HCT116 (cell line): ENCODE results near the gene PNP. TPM values are rescaled to one million over a fixed set of nuclear protein-coding genes. Genes with fewer than 3 reads are reported as not detected.
A peak's percentile ranks its signal among the peaks of the same experiment; 100 is the strongest.

ENCODE experiments used
- ATAC-seq: fragments of 200-7000 bp; cut with Tn5 transposase; 2 replicates; pipeline ENCODE4 v1.9.1; 2020; ENCODE audit warnings: mild to moderate bottlenecking, moderate library complexity
- BruUV-seq: library from RNA; stranded (reverse); fragments of 400-500 nt; replicated peaks from 2 replicates; lab custom pipeline; 2021; lab: Mats Ljungman, UMichigan
- CTCF ChIA-PET: fragments of 300-600 bp; sonication (Branson Sonifier 250); formaldehyde crosslinking; loops from one replicate; lab custom pipeline; 2021; ENCODE audit warnings: antibody characterized with exemption; lab: Charles Lee
- POLR2A ChIA-PET: fragments of 300-600, 350-600 bp; sonication (Branson Sonifier 250); formaldehyde crosslinking; loops from one replicate; lab custom pipeline; 2021; ENCODE audit warnings: antibody characterized with exemption; lab: Charles Lee
- RAD21 ChIA-PET, 2 experiments: fragments of 300-600 bp; sonication (Branson Sonifier 250); formaldehyde crosslinking; loops; one replicate each; lab custom pipeline; 2023; ENCODE audit warnings: low total read pairs in 2 of 2; ENCODE audit not compliant: uncharacterized antibody in 2 of 2, unreplicated experiment in 2 of 2, low non-redundant PET in 1 of 2; lab: Charles Lee
- DNase-seq: peaks from one replicate; pipeline ENCODE4 v3.0.0-alpha.2; 2010; ENCODE audit warnings: low read depth, low spot score
- H2AFZ ChIP-seq: fragments of 200-600 bp; shearing (Covaris generic), sonication (generic); 2 replicates; pipeline ENCODE4 v1.6.1; 2017; ENCODE audit warnings: low read depth, mixed run types, mixed read lengths, antibody characterized with exemption, low read length; ENCODE audit not compliant: poor library complexity, severe bottlenecking
- H3K27ac ChIP-seq: 2 replicates; pipeline ENCODE4 v1.5.1; 2012; ENCODE audit warnings: low read depth, low read length
- H3K27me3 ChIP-seq: fragments of 200-600 bp; sonication (generic); 2 replicates; pipeline ENCODE4 v1.6.1; 2016; ENCODE audit warnings: mixed run types, low read length, mixed read lengths; ENCODE audit not compliant: insufficient read depth
- H3K36me3 ChIP-seq, 2 experiments: fragments of 200-500 bp in 1 of 2; fragments of 200-600 bp in 1 of 2; sonication (Bioruptor generic) in 1 of 2; sonication (generic) in 1 of 2; 2 replicates each; pipeline versions ENCODE4 v1.5.1 to v1.6.1; 2014 to 2016; ENCODE audit warnings: low read length in 2 of 2, inconsistent platforms in 1 of 2, mixed read lengths in 1 of 2, mixed run types in 1 of 2; ENCODE audit not compliant: insufficient read depth in 2 of 2, control insufficient read depth in 1 of 2
- H3K4me1 ChIP-seq, 2 experiments: fragments of 200-600 bp in 1 of 2; sonication (generic) in 1 of 2; 2 replicates each; pipeline versions ENCODE4 v1.5.1 to v1.6.1; 2012 to 2017; ENCODE audit warnings: low read length in 2 of 2, inconsistent platforms in 1 of 2, mild to moderate bottlenecking in 1 of 2, mixed read lengths in 1 of 2, mixed run types in 1 of 2, moderate library complexity in 1 of 2; ENCODE audit not compliant: insufficient read depth in 2 of 2, control insufficient read depth in 1 of 2
- H3K4me2 ChIP-seq: fragments of 200-600 bp; sonication (generic); 2 replicates; pipeline ENCODE4 v1.6.1; 2017; ENCODE audit warnings: mixed run types, low read length, mixed read lengths
- H3K4me3 ChIP-seq, 2 experiments: fragments of 200-600 bp in 1 of 2; sonication (generic) in 1 of 2; replicated peaks in 1 of 2; 2 replicates each; pipeline ENCODE4 v1.5.1; 2011 to 2016; ENCODE audit warnings: low read length in 2 of 2, control low read depth in 1 of 2, low read depth in 1 of 2, mild to moderate bottlenecking in 1 of 2, mixed read lengths in 1 of 2, mixed run types in 1 of 2
- H3K79me2 ChIP-seq: fragments of 200-600 bp; sonication (generic); 2 replicates; pipeline ENCODE4 v1.6.1; 2017; ENCODE audit warnings: mild to moderate bottlenecking, mixed run types, low read length, moderate library complexity, mixed read lengths; ENCODE audit not compliant: insufficient read depth
- H3K9ac ChIP-seq: fragments of 200-600 bp; sonication (generic); 2 replicates; pipeline ENCODE4 v1.6.1; 2016; ENCODE audit warnings: low read length, mixed read lengths
- H3K9me2 ChIP-seq: fragments of 200-600 bp; sonication (generic), shearing (Covaris generic); 2 replicates; pipeline ENCODE4 v1.6.1; 2017; ENCODE audit warnings: mixed run types, mild to moderate bottlenecking, moderate library complexity; ENCODE audit not compliant: insufficient read depth
- H3K9me3 ChIP-seq, 2 experiments: fragments of 200-500 bp in 1 of 2; fragments of 200-600 bp in 1 of 2; sonication (Bioruptor generic) in 1 of 2; sonication (generic) in 1 of 2; 2 replicates each; pipeline ENCODE4 v1.6.1; 2014 to 2017; ENCODE audit warnings: low read length in 2 of 2, mixed read lengths in 2 of 2, inconsistent platforms in 1 of 2, low read depth in 1 of 2, mild to moderate bottlenecking in 1 of 2, mixed run types in 1 of 2, moderate library complexity in 1 of 2; ENCODE audit not compliant: control insufficient read depth in 1 of 2, insufficient read depth in 1 of 2
- H4K20me1 ChIP-seq: fragments of 200-600 bp; sonication (generic), shearing (Covaris generic); 2 replicates; pipeline ENCODE4 v1.6.1; 2017; ENCODE audit warnings: mixed run types, mild to moderate bottlenecking, moderate library complexity; ENCODE audit not compliant: insufficient read depth
- CEBPB ChIP-seq: IDR thresholded peaks from 2 replicates; pipeline ENCODE4 v1.6.1; 2012; ENCODE audit warnings: low read depth
- EGR1 ChIP-seq: IDR thresholded peaks from 2 replicates; pipeline ENCODE4 v1.6.1; 2012; ENCODE audit warnings: low read depth
- EZH2 ChIP-seq: fragments of 200-600 bp; sonication (generic); IDR thresholded peaks from 2 replicates; pipeline ENCODE4 v1.6.1; 2017; ENCODE audit warnings: antibody characterized with exemption, mixed run types
- FOSL1 ChIP-seq: IDR thresholded peaks from 2 replicates; pipeline ENCODE4 v1.6.1; 2012; ENCODE audit warnings: low read depth
- JUND ChIP-seq: IDR thresholded peaks from 2 replicates; pipeline ENCODE4 v1.6.1; 2012
- POLR2A ChIP-seq: IDR thresholded peaks from 2 replicates; pipeline ENCODE4 v1.7.0; 2011; ENCODE audit warnings: borderline replicate concordance; ENCODE audit not compliant: insufficient read depth, insufficient read length; ENCODE audit errors: extremely low read depth
- POLR2AphosphoS5 ChIP-seq: IDR thresholded peaks from 2 replicates; pipeline ENCODE4 v1.6.1; 2011; ENCODE audit warnings: mild to moderate bottlenecking, low read depth, low read length, moderate library complexity
- RAD21 ChIP-seq: IDR thresholded peaks from 2 replicates; pipeline ENCODE4 v1.6.1; 2012; ENCODE audit warnings: low read depth, mild to moderate bottlenecking
- REST ChIP-seq: IDR thresholded peaks from 2 replicates; pipeline ENCODE4 v1.6.1; 2012; ENCODE audit warnings: low read depth
- SIN3A ChIP-seq: IDR thresholded peaks from 2 replicates; pipeline ENCODE4 v1.6.1; 2012; ENCODE audit warnings: low read depth
- SP1 ChIP-seq: IDR thresholded peaks from 2 replicates; pipeline ENCODE4 v1.6.1; 2012; ENCODE audit warnings: low read depth
- SRF ChIP-seq: IDR thresholded peaks from 2 replicates; pipeline ENCODE4 v1.6.1; 2012; ENCODE audit warnings: low read depth
- YY1 ChIP-seq: IDR thresholded peaks from 2 replicates; pipeline ENCODE4 v1.6.1; 2011; ENCODE audit warnings: low read length, low read depth, moderate library complexity, mild to moderate bottlenecking; ENCODE audit not compliant: insufficient replicate concordance; ENCODE audit errors: extremely low read depth
- ZFX ChIP-seq: fragments of 450-650 bp; IDR thresholded peaks from 2 replicates; pipeline ENCODE4 v1.6.1; 2017
- intact Hi-C: fragments of 100-400 bp; cut with micrococcal nuclease; formaldehyde crosslinking; loops from 2 replicates; pipeline ENCODE4 v1.10.0; 2022
- total RNA-seq: library from RNA; stranded (reverse); gene quantifications from one replicate; pipeline ENCODE4 v1.2.1, GENCODE V29; 2021; ENCODE audit not compliant: unreplicated experiment
- TF ChIP-seq, protein P1 (sequence below), 3 experiments: fragments of 200-600 bp in 1 of 3; sonication (generic) in 1 of 3; IDR thresholded peaks in 2 of 3; conservative IDR thresholded peaks in 1 of 3; 2 replicates each; pipeline ENCODE4 v1.5.1; 2012 to 2017; ENCODE audit warnings: low read depth in 2 of 3, low read length in 2 of 3, antibody characterized with exemption in 1 of 3, borderline replicate concordance in 1 of 3, control low read depth in 1 of 3, mild to moderate bottlenecking in 1 of 3, mixed read lengths in 1 of 3, mixed run types in 1 of 3, moderate library complexity in 1 of 3; ENCODE audit not compliant: insufficient read depth in 1 of 3
- TF ChIP-seq, protein P2 (sequence below): IDR thresholded peaks from 2 replicates; pipeline ENCODE4 v1.6.1; 2011; ENCODE audit warnings: mild to moderate bottlenecking, low read length, moderate library complexity; ENCODE audit not compliant: insufficient replicate concordance; ENCODE audit errors: extremely low read depth

The PNP gene
- total RNA-seq, 1 experiment from 2014 or later: 63.0 TPM

- ChIA-PET RAD21 (no interaction called here), POLR2A (no interaction called here), CTCF (no interaction called here)
- no TSS peak for BruUV-seq
- Histone ChIP-seq H3K4me1 (peaks cover 21 to 29% of the 10 kb centered on the region in 2 experiments), H3K27me3 (no peaks in the 10 kb centered on the region), H3K9me2 (no peaks in the 10 kb centered on the region), H3K27ac (0 out of 2 replicates have a peak overlapping the region, but pooled peaks have one; percentile 2), H3K9me3 (no peaks in the 10 kb centered on the region), H3K4me3 (no peak overlapping the region), H3K36me3 (peaks cover 25 to 41% of the 10 kb centered on the region in 2 experiments), H3K9ac (peak overlapping the region; percentile 93; the same call in 1 of the 2 replicates), H4K20me1 (no peaks in the 10 kb centered on the region), H3K79me2 (peaks cover 65% of the 10 kb centered on the region), H2AFZ (no peak overlapping the region), H3K4me2 (peak overlapping the region; percentile 94; the same call in 1 of the 2 replicates)
- ATAC-seq (no peak), DNase-seq (no peak)
- intact Hi-C loops: loop anchor here (1.0 kb wide), 1 partner anchor 114 kb away; the partner anchor contains the start of gene PARP2
- TF ChIP-seq EGR1: no peak
- no peak for TF ChIP-seq YY1
- no peak for TF ChIP-seq POLR2A
- TF ChIP-seq RAD21: no peak
- TF ChIP-seq SIN3A: no peak
- TF ChIP-seq SP1: no peak
- TF ChIP-seq JUND: no peak
- TF ChIP-seq, protein P1, sequence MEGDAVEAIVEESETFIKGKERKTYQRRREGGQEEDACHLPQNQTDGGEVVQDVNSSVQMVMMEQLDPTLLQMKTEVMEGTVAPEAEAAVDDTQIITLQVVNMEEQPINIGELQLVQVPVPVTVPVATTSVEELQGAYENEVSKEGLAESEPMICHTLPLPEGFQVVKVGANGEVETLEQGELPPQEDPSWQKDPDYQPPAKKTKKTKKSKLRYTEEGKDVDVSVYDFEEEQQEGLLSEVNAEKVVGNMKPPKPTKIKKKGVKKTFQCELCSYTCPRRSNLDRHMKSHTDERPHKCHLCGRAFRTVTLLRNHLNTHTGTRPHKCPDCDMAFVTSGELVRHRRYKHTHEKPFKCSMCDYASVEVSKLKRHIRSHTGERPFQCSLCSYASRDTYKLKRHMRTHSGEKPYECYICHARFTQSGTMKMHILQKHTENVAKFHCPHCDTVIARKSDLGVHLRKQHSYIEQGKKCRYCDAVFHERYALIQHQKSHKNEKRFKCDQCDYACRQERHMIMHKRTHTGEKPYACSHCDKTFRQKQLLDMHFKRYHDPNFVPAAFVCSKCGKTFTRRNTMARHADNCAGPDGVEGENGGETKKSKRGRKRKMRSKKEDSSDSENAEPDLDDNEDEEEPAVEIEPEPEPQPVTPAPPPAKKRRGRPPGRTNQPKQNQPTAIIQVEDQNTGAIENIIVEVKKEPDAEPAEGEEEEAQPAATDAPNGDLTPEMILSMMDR (IDR thresholded peaks at IDR 0.05 in 2 of 3, conservative IDR thresholded peaks at IDR 0.05 in 1 of 3; ENCODE audit: borderline replicate concordance in 1 of 3, insufficient read depth in 1 of 3, low read depth in 2 of 3, low read length in 2 of 3): no peak
- TF ChIP-seq, protein P2, sequence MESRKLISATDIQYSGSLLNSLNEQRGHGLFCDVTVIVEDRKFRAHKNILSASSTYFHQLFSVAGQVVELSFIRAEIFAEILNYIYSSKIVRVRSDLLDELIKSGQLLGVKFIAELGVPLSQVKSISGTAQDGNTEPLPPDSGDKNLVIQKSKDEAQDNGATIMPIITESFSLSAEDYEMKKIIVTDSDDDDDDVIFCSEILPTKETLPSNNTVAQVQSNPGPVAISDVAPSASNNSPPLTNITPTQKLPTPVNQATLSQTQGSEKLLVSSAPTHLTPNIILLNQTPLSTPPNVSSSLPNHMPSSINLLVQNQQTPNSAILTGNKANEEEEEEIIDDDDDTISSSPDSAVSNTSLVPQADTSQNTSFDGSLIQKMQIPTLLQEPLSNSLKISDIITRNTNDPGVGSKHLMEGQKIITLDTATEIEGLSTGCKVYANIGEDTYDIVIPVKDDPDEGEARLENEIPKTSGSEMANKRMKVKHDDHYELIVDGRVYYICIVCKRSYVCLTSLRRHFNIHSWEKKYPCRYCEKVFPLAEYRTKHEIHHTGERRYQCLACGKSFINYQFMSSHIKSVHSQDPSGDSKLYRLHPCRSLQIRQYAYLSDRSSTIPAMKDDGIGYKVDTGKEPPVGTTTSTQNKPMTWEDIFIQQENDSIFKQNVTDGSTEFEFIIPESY: no peak
- no peak for TF ChIP-seq REST
- TF ChIP-seq EZH2: no peak
- no peak for TF ChIP-seq SRF
- TF ChIP-seq ZFX: no peak
- no peak for TF ChIP-seq FOSL1
- TF ChIP-seq CEBPB: no peak
- no peak for TF ChIP-seq POLR2AphosphoS5
Measured at GRCh38 chr14:20456971-20457370, 12.2 kb upstream of the PNP start.
